Measurements from ENCODE around the gene NSMF.

DNA sequence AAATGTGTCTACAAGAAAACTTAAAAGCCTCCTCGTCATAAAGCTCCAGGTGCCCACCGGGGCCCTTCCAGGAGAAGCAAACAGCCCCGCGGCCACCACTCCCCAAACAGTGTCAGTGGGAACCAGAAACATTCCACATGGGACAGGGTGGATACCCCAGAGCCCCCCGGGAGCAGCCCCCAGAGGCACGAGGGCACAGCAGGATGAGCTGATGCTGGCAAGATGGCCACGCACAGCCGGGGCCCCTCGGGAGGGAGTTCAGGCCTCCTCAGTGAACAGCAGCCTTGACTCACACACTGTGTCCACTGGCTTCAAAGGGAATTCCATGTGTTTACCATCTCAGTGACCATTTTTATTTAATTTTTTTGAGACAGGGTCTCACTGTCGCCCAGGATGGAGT lies 46.7 kb downstream of the NSMF start:
- TF ChIP-seq, protein P1, sequence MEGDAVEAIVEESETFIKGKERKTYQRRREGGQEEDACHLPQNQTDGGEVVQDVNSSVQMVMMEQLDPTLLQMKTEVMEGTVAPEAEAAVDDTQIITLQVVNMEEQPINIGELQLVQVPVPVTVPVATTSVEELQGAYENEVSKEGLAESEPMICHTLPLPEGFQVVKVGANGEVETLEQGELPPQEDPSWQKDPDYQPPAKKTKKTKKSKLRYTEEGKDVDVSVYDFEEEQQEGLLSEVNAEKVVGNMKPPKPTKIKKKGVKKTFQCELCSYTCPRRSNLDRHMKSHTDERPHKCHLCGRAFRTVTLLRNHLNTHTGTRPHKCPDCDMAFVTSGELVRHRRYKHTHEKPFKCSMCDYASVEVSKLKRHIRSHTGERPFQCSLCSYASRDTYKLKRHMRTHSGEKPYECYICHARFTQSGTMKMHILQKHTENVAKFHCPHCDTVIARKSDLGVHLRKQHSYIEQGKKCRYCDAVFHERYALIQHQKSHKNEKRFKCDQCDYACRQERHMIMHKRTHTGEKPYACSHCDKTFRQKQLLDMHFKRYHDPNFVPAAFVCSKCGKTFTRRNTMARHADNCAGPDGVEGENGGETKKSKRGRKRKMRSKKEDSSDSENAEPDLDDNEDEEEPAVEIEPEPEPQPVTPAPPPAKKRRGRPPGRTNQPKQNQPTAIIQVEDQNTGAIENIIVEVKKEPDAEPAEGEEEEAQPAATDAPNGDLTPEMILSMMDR (conservative IDR thresholded peaks at IDR 0.05; ENCODE audit: low read depth, low read length): no peak
- TF ChIP-seq EZH2 (IDR thresholded peaks at IDR 0.05; ENCODE audit: borderline replicate concordance, low read depth, low read length, poor library complexity, severe bottlenecking): no peak
